Tibial nerve (tissue), 4 donors: Measurements from ENCODE around the gene TWF1.

Experiments
- EP300 ChIP-seq, 2 donors: sonication (generic); formaldehyde crosslinking; IDR thresholded peaks; one replicate each; pipeline ENCODE4 v1.6.1; 2017; ENCODE audit warnings: antibody characterized with exemption in 2 of 2, mild to moderate bottlenecking in 1 of 2
- POLR2A ChIP-seq, 2 donors: fragments of 450-650 bp; IDR thresholded peaks; one replicate each; pipeline ENCODE4 v1.6.1; 2017; ENCODE audit warnings: antibody characterized with exemption in 2 of 2, mild to moderate bottlenecking in 2 of 2, moderate library complexity in 2 of 2
- TF ChIP-seq, protein P1 (sequence below), 5 experiments: fragments of 200-600 bp in 3 of 5; fragments of 450-650 bp in 2 of 5; sonication (generic) in 3 of 5; IDR thresholded peaks; one replicate each; pipeline ENCODE4 v1.5.1; 2016 to 2019; ENCODE audit warnings: antibody characterized with exemption in 5 of 5, mild to moderate bottlenecking in 3 of 5, moderate library complexity in 2 of 5

DNA sequence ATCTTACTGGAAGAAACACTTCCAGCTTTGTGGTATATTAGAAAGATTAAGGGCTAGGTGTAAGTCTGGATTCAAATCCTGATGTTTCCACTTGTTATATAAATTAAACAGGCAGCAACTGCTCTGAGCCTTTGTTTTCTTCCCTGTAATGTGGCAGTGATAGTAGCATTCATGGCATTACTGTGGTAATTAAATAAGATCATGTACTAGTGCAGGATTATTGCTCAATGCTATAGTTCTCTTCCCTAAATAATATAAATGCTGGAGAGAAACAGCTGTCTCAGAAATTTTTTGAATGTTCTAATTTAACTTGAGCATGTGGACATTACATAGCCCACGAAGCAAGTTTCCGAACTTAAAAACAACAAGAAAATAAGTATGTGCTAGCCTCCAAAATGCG is 35.1 kb upstream of the TWF1 start:
- TF ChIP-seq, protein P1, sequence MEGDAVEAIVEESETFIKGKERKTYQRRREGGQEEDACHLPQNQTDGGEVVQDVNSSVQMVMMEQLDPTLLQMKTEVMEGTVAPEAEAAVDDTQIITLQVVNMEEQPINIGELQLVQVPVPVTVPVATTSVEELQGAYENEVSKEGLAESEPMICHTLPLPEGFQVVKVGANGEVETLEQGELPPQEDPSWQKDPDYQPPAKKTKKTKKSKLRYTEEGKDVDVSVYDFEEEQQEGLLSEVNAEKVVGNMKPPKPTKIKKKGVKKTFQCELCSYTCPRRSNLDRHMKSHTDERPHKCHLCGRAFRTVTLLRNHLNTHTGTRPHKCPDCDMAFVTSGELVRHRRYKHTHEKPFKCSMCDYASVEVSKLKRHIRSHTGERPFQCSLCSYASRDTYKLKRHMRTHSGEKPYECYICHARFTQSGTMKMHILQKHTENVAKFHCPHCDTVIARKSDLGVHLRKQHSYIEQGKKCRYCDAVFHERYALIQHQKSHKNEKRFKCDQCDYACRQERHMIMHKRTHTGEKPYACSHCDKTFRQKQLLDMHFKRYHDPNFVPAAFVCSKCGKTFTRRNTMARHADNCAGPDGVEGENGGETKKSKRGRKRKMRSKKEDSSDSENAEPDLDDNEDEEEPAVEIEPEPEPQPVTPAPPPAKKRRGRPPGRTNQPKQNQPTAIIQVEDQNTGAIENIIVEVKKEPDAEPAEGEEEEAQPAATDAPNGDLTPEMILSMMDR (IDR thresholded peaks at IDR 0.05) = no peak
- TF ChIP-seq POLR2A (IDR thresholded peaks at IDR 0.05) (no peak), EP300 (IDR thresholded peaks at IDR 0.05) (no peak)
